Skin of body (tissue), 2 donors: ENCODE measurements around the gene CHD6. TPM values are rescaled to one million over a fixed set of nuclear protein-coding genes. Genes with fewer than 3 reads are reported as not detected.

Experiments
- DNase-seq: peaks from one replicate; lab custom pipeline; 2025; lab: John Stamatoyannopoulos, UW
- total RNA-seq: library from RNA; depleted of rRNA; stranded (reverse); fragments of >200 nt; gene quantifications from one replicate; pipeline ENCODE4 v1.2.3, GENCODE V29; 2014

Gene CHD6
- total RNA-seq, 1 donor from 2014 or later = 43.5 TPM

DNA sequence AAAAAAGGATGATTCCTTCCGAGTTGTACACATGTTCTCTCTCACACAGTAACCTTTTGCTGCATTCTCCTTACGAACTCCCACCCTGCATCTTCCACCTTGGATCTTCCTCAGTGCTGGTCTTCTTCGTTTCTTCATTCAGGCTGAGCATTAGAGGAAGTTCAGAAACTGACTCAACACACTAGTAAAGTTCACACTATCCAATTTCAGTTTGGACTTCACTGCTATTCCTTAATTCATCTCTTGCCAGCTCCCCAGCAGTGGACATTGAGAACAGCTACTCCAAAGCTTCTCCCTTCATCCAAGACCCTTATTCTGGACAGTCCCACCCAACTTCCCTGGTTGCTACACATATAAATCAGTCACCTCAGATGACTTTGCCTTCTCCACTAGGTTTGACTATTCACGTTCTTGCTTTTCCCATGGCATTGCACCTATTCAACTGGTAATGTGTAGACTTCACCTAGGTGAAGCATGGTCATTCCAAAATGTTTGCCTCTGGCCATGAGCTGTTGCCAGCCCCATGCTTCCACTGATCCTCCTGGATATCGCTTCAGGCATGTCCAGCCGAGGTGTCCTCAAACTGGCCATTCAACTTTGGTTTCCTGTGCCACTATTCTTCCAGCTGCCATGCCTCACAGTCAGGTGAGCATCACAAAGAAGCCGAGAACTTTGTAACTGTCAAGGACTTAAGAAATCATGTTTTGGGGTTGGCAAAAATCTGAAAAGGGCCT is 147.6 kb downstream of the CHD6 start:
- no peak for DNase-seq

GRCh38 chr20:41469868-41470267 is 148.3 kb downstream of the CHD6 start:
- no peak for DNase-seq

DNA sequence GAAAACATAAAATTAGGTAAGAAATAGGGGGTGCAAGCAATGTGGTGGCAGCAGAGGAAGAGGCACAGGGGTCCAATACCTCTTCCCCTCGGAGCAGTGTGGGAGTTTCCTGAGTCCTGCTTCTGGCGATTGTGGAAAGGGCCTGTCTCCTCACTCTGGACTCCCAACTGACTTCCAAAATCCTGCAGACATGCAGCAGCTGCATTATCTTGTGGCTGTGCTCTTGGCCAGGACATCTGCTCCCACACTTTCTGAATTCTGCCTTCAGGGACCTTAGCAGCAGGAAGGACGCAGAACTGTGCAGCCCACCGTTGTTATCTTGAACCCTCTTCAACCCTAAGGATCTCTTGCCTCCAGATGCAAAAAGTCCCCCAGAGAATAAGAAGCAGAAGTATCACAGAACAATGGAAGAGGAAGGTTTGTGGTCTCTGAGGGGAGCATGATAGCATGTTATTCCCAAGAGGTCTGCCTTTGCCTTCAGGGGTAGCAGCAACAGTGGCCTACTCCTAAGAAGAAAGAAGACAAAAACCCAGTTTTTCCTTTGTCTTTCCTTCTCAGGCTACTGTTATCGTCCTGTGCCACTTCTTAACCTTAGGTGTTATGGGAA is 149.1 kb downstream of the CHD6 start:
- DNase-seq = no peak

DNA sequence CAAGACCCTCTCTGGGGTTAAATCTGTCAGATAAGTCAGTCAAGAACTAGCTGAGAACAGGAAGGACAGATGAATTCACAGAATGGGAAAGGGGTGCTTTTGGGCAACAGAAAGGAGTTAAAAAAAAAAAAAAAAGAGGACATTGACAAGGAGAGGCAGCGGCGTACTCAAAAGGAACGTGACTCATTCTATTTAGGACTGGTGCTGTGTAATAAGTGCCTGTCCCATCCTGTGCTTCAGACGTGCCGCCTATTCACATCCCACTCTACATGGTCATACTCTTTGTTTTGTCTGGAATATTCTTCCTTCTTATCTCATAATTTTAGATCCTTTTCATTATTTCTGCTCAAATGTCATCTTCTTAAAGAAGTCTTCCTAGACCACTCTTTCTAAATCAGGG is 150.5 kb downstream of the CHD6 start:
- no peak for DNase-seq

DNA sequence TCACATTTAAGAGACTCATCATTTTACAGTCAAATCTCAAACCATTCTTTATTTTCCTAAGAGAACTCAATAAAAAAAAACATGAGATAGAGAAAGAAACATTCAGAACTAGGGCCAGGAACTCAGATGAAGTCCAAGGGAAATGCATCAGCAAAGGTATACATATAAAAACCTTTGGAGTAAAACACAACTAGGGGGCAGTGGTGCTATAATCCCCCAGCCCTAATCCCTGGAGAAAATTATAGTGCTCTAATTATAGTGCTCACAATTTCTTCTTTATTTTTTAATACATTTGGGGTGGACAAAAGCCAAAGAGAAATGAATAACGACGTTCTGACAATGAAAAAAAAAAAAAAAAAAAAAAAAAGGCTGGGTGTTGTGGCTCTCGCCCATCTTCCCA is 151.0 kb downstream of the CHD6 start:
- no peak for DNase-seq

DNA sequence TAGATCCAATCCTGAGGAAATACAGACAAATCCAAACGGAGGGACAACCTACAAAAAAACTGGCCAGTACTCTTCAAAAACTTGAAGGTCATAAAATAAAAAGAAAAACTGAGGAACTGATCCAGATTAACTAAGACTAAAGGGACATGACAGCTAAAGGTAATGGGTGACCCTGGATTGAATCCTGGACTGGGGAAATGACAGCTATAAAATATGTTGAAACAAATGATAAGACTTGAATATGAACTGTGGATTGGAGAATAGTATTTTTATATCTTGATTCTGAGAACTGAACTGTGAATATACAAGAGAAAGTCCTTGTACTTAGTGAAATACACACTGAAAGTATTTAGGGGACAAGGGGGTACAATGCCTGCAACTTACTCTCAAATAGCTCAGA is 154.6 kb downstream of the CHD6 start:
- DNase-seq = no peak

DNA sequence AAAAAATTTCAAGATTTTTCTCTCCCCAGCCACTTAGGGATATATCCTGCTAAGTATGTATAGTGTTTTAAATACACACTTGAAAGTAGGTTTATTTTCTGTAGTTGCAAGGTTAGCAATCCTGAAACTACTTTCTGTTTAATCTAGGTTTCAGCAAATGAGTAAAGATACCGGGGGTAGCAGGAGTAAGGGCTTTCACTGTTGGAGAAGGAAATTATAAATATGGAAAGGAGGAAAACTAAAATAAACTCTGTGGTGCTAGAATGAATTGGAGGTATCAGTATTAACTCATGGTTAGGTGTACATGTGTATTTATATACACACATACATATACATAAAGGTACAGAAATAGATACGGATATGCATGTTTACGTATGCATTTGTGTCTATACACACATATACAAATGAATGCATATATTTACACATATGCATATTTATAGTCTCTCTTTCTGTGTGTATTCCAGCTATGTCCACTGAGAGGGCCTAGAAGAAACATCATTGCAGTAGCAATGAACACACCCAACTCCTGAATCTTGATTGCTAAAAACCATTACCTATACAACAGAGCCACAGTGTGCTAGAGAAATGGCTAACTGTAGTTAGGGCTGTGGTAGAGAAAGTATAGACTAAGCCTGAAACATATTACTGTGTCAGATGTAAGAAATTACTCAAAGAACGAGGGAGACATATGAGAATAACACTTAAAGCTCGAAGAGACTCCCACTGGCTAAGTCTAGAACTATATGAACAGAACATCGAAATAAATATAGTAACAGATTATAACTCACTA is 155.6 kb downstream of the CHD6 start:
- DNase-seq = no peak

GRCh38 chr20:41458761-41459160 is 159.4 kb downstream of the CHD6 start:
- no peak for DNase-seq

DNA sequence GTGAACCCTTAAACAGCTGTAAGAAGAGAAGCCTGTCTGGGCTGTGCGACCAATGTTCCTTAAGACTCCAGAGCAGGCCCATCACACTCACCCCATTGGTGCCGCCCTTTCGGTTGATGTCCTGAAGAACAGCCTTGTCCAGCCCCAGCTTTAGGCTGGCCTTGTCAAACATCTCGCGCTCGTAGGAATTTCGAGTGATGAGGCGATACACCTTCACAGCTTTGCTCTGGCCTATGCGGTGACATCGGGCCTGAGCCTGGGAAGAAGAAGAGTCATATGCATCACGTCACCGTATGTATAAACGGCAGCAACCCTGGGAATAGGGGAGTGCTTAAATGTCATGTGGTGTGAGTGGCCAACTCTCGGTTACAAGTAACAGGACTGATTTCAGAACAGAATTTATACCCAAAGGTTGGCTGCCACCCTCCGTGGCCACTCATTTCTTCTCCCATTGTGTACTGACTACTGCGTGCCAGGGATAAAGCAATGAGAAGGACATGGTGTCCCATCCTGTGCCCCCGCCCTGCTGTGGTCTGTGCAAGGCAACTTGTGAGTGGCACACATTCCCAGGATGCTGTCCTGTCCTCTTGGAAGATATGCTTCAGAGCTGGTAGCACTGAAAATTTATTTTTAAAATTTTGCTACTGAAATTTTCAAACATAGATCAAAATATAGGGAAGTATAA is 160.9 kb downstream of the CHD6 start:
- DNase-seq = no peak

DNA sequence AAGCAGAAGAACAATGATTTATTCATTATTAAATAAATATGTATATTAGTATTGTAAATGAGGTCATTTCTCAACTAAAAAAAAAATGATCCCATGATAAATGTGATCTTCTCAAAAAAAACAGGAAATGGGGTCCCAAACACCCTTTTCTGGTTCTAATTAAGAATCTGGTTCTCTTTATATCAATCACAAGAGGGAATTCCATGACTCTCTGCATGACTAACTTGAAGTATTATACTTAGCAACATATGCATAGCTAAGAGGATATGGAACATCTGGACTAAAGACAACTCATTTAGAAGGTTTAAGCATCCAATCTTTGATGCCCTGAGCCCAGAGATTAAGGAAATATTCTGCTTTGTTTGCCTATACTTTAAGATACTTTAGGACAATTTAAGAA is 161.8 kb downstream of the CHD6 start:
- peak; percentile 92 for DNase-seq

- no peak for DNase-seq
These were observed 163.9 kb downstream of the CHD6 start for GRCh38 chr20:41454250-41454649.

DNA sequence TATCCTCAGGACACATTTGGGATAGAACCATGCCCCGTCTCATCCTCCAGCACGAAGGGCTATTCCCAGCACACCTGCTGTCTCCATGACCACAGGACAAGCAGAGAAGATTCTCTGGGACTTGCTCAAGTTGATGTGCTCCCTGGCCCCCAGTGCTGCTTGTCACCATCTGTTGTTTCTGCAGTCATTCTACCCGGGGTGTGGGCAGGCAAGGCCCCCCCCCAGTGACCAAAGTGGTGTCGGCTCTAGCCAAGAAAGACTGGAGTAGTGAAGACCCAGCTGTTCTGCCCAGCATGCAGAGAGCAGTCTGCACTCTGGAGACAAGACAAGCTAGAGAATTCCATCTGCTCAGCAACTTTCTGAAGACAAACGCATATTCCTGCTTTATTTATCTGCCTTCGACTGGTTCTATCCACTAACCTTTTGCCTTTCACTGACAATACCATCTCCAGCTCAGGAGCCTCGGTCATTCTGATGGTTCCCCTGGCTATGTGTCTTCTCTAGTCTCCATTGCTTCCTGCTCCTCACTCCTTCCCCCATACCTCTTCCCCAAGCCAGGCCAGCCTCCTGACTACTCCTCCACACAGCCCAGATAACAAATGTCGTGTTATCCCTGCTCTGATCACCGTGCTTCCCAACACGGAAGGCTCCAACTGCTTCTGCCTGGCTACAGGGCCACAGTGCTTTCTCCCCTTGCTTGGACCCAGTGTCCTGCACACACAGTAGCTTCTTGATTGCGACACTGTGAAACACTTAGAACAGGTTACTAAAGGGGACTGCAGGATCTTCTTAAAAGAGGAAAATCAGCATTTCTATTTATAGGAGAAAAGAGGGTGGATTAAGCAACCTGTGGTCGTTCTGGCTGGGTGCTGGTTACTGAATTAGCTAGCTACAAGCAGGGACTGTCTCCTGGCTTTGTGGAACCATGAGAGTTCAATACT is 164.9 kb downstream of the CHD6 start:
- peak; percentile 63 for DNase-seq

DNA sequence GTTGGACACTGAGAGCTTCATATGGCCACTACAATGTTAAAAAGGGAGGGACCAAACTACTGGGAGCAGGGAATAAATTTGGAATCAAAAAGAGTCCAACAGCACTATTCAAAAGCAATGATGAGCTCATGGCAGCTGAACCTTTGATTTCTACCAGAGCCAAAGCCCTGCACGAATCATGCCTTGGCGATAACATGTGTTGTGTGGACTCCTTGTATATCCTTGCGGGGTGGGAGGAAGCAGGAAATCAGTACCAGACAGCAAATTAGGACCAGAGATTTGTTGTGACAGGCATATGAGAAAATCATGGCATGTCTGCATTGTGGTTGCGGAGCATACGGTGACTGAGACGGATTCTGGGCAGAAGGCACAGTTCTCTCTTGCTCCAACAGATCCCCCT is 166.0 kb downstream of the CHD6 start:
- peak; percentile 91 for DNase-seq

- DNase-seq = no peak
These were observed 171.2 kb downstream of the CHD6 start for GRCh38 chr20:41447006-41447405.

DNA sequence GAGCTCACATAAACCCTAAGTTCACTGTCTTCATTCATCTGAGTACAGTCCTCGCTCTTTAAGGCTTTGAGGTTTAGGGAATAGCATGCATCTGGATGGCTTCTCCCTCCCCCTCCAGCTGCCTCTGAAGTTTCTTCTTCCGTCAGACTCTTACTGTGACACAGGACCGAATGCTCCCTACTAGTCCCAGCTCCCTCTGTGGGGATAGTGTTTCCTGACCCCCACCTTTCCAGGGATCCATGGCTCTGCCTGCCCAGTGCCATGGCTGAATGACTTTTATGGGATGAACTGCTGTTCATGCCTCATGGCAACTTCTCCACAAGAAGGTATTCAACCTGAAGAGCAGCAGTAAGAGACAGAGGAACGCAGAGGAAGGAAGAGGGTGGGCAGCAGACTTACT is 171.7 kb downstream of the CHD6 start:
- no peak for DNase-seq

GRCh38 chr20:41444821-41445220 is 173.4 kb downstream of the CHD6 start:
- no peak for DNase-seq

GRCh38 chr20:41443691-41444090 is 174.5 kb downstream of the CHD6 start:
- no peak for DNase-seq

GRCh38 chr20:41440882-41441281 is 177.3 kb downstream of the CHD6 start:
- no peak for DNase-seq

- DNase-seq = no peak
These were observed 180.3 kb downstream of the CHD6 start for GRCh38 chr20:41437836-41438235.

DNA sequence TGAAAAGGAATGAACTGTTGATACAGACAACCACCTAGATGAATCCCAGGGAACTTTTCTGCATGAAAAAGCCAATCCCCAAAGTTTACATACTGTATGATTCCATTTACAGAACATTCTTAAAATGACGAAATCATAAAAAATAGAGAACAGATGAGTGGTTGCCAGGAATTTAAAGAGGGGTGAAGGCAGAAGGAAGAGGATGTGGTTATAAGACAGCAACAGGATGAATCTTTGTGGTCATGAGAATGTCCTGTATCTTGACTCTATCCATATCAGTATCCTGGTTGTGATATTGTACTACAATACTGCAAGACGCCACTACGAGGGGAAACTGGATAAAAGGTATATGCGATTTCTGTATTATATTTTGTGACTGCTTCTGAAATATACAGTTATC is 181.5 kb downstream of the CHD6 start:
- DNase-seq = no peak

- DNase-seq = no peak
These were observed 185.0 kb downstream of the CHD6 start for GRCh38 chr20:41433203-41433602.
